HG02884 (cell line): ENCODE results near the gene KIRREL2.
"Not testable (repeated sequence)": the region's sequence is repeated elsewhere in the genome, so short reads cannot be mapped to it uniquely, and the experiment has no call there.

Source experiments
- ATAC-seq: cut with Tn5 transposase; IDR thresholded peaks from one replicate; pipeline ENCODE4 v1.9.1; 2021; ENCODE audit warnings: mild to moderate bottlenecking, moderate library complexity; ENCODE audit not compliant: unreplicated experiment

KIRREL2 gene

GRCh38 chr19:35856546-35857149 is at the start of gene KIRREL2:
TSS of gene KIRREL2 (plus strand) at chr19:35856911. CDS start at chr19:35857120, 209 bp downstream.
- no peak for ATAC-seq

- ATAC-seq = no peak
Measured at GRCh38 chr19:35807633-35808032, 49.1 kb upstream of the KIRREL2 start.

GRCh38 chr19:35811317-35812219 is 45.1 kb upstream of the KIRREL2 start:
- ATAC-seq = no peak

- no peak for ATAC-seq
Measured at GRCh38 chr19:35812220-35813042, 44.3 kb upstream of the KIRREL2 start, which contains the start of gene PRODH2. TSS of gene PRODH2 (minus strand) at chr19:35812845. CDS start at chr19:35812805, 40 bp downstream.

- ATAC-seq = no peak
Measured at GRCh38 chr19:35813043-35813890, 43.4 kb upstream of the KIRREL2 start.

GRCh38 chr19:35816262-35816661 is 40.4 kb upstream of the KIRREL2 start:
- no peak for ATAC-seq

GRCh38 chr19:35816846-35817245 is 39.9 kb upstream of the KIRREL2 start:
- no peak for ATAC-seq

GRCh38 chr19:35818445-35818844 is 38.3 kb upstream of the KIRREL2 start:
- ATAC-seq = no peak

GRCh38 chr19:35822579-35822978 is 34.1 kb upstream of the KIRREL2 start:
- ATAC-seq = no peak

- no peak for ATAC-seq
Measured at GRCh38 chr19:35824150-35824549, 32.6 kb upstream of the KIRREL2 start.

GRCh38 chr19:35828692-35829301 is 27.9 kb upstream of the KIRREL2 start:
- ATAC-seq = no peak

GRCh38 chr19:35830986-35831385 is 25.7 kb upstream of the KIRREL2 start:
- no peak for ATAC-seq

- ATAC-seq = no peak
Measured at GRCh38 chr19:35832054-35832453, 24.7 kb upstream of the KIRREL2 start.

- no peak for ATAC-seq
Measured at GRCh38 chr19:35833972-35834371, 22.7 kb upstream of the KIRREL2 start.

GRCh38 chr19:35836096-35836495 is 20.6 kb upstream of the KIRREL2 start:
- not testable (repeated sequence) for ATAC-seq

- no peak for ATAC-seq
Measured at GRCh38 chr19:35841961-35842595, 14.6 kb upstream of the KIRREL2 start.

- ATAC-seq = no peak
Measured at GRCh38 chr19:35842666-35843272, 13.9 kb upstream of the KIRREL2 start.

GRCh38 chr19:35843676-35844481 is 12.8 kb upstream of the KIRREL2 start:
- no peak for ATAC-seq
